HG02763 (cell line): Measurements from ENCODE around the gene MAPKBP1.
"Not testable (repeated sequence)": the region's sequence is repeated elsewhere in the genome, so short reads cannot be mapped to it uniquely, and the experiment has no call there.

Experiments
- ATAC-seq: cut with Tn5 transposase; IDR thresholded peaks from one replicate; pipeline ENCODE4 v1.9.1; 2021; ENCODE audit warnings: mild to moderate bottlenecking, moderate library complexity; ENCODE audit not compliant: unreplicated experiment

The MAPKBP1 gene, protein sequence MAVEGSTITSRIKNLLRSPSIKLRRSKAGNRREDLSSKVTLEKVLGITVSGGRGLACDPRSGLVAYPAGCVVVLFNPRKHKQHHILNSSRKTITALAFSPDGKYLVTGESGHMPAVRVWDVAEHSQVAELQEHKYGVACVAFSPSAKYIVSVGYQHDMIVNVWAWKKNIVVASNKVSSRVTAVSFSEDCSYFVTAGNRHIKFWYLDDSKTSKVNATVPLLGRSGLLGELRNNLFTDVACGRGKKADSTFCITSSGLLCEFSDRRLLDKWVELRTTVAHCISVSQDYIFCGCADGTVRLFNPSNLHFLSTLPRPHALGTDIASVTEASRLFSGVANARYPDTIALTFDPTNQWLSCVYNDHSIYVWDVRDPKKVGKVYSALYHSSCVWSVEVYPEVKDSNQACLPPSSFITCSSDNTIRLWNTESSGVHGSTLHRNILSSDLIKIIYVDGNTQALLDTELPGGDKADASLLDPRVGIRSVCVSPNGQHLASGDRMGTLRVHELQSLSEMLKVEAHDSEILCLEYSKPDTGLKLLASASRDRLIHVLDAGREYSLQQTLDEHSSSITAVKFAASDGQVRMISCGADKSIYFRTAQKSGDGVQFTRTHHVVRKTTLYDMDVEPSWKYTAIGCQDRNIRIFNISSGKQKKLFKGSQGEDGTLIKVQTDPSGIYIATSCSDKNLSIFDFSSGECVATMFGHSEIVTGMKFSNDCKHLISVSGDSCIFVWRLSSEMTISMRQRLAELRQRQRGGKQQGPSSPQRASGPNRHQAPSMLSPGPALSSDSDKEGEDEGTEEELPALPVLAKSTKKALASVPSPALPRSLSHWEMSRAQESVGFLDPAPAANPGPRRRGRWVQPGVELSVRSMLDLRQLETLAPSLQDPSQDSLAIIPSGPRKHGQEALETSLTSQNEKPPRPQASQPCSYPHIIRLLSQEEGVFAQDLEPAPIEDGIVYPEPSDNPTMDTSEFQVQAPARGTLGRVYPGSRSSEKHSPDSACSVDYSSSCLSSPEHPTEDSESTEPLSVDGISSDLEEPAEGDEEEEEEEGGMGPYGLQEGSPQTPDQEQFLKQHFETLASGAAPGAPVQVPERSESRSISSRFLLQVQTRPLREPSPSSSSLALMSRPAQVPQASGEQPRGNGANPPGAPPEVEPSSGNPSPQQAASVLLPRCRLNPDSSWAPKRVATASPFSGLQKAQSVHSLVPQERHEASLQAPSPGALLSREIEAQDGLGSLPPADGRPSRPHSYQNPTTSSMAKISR (N-terminal part only)

DNA sequence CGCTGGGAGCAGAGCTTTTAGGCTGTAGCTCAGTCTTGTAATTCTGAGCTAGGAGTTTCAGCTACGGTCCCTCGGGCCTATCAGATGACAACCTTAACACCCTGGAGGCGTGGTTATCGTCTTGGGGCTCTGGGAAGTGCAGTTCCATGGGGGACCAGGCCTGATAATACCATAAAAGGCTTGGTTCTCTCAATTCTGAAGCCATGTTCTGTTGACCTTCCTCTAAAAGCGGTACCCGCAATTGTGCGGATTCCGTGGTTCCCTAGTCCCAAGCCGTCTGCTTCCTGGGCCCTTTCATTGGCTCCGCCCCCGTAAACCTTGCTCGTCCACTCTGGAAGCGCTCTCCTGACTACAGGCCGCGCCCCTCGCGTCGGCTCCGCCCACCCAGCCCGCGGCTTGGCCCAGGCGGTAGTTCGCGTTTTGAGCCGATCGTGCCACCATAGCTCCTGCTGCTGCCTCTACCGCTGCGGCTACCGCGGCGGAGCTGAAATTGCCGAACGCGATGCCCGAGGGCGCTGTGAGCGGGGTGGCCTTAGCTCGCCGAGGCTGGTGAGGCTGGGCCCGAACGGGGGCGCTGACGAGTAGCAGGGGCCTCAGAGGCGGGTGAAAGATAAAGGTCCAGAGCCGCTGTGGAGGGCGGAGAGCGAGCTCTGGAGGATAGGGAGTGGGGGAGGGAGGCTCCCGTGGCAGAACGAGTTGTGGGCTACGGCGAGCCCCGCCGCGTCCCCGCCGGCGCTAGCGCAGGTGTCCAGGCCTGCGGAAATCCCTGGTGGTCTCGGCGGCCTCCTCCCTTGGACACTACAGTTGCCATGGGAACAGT is at the start of gene MAPKBP1:
Gene MAPKBP1, plus strand, starts transcription at position 423 of the 820 bp plus-strand sequence. CDS start 792 bp downstream, outside the sequence.
- ATAC-seq, result peak; percentile 86

DNA sequence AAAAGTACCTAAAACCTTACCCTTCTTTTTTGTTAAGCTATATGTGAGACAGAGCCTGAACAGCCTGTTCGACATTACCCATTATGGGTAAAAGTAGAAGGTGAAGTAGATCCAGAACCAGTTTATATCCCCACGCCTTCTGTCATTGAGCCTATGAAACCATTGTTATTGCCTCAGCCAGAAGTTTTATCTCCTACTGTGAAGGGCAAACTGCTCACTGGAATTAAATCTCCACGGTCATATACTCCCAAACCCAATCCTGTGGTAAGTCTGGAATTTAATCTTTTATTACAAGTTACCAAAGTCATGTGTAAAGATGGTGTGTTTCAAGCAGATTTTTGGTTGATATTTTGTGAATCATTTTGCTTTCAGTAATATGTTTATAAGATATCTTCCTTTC is 47.1 kb upstream of the MAPKBP1 start:
- no peak for ATAC-seq

DNA sequence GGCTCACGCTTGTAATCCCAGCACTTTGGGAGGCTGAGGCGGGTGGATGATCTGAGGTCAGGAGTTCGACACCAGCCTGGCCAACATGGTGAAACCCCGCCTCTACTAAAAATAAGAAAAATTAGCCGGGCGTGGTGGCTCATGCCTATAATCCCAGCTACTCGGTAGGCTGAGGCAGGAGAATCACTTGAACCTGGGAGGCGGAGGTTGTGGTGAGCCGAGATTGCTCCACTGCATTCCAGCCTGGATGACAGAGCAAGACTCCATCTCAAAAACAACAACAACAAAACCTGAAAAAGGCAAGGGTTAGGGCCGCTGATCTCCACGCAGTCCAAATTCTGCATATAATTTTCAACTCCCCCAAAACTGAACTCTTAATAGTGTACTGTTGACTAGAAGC is 46.2 kb upstream of the MAPKBP1 start:
- ATAC-seq, result not testable (repeated sequence)

DNA sequence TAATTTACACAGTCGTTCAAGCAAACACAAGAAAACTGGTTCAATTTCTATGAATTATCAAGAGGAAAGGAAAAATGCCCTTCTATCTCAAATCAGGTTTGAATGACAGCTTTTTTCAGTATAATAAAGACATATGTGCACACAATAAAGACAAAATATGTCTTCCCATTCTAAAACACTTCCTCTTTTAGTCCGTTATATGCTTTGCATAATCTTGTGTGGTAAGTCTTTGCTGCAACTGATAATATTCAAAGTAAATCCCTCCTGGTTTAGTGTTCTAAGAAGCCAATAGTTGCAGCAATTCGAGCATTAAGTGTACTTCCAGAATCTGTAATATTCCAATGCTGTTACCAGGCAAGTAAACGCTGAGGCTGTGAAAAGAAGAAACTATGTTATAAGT is 43.7 kb upstream of the MAPKBP1 start:
- no peak for ATAC-seq

DNA sequence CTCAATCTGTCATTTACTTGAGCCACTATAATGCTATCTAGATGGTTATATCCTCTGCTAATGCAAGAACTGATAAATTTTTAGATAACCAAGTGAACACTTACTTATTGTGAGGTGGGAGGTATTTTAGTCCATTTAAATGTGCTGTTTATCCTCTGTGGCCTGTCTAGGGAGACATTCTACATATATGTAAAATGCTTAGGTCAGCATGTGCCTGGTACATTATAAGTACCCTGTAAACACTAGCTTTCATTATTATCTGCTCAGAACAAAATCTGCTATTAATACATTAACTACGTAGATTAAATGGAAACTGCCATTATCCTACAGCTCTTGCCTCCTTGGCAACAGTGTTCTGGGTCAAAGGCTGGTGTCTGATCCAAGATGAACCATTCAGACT is 41.8 kb upstream of the MAPKBP1 start:
- no peak for ATAC-seq

DNA sequence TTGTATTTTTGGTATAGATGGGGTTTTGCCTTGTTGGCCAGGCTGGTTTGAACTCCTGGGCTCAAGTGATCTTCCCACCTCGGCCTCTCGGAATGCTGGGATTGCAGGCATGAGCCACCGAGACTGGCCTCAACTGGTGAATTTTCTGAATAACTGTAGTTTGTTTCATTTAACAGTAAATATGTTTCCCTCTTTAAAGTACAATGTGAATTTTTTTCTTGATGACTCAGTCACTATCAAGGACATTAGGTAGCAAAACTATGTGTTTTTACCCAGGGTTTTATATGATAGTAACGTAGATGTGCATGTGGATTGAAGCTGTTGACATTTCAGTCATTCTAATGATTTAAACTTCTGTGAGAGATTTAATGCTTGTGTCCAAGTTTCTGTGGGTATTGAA is 40.2 kb upstream of the MAPKBP1 start:
- ATAC-seq, result no peak

DNA sequence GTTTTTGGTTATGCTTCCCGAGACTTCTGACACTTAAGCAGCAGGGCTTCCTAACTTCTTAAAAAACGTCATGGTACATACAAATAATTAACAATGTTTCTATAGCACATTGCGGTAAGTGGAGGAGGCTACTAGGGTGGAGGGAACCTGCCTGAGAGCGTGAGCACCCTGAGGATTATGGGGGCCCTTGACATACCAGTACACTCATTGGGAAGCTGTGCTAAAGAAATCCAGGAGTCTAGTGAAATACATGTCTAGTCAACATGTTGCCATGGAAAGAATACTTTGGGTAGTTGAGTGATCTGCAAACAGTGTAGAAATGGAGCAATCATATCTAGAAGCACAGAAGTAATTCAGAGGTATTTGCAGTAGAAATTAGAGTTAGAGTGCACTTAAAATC is 39.2 kb upstream of the MAPKBP1 start:
- no peak for ATAC-seq

DNA sequence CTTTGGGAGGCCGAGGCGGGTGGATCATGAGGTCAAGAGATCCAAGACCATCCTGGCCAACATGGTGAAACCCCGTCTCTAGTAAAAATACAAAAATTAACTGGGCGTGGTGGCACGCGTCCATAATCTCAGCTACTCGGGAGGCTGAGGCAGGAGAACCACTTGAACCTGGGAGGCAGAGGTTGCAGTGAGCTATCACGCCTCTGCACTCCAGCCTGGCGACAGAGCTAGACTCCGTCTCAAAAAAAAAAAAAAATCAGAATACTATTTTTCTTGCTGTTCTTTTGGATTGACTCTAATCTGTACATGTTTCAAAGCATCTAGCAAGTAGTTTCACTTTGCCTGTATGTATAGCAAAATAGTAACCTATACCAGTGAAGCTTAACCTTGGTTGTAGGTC is 38.8 kb upstream of the MAPKBP1 start:
- not testable (repeated sequence) for ATAC-seq

DNA sequence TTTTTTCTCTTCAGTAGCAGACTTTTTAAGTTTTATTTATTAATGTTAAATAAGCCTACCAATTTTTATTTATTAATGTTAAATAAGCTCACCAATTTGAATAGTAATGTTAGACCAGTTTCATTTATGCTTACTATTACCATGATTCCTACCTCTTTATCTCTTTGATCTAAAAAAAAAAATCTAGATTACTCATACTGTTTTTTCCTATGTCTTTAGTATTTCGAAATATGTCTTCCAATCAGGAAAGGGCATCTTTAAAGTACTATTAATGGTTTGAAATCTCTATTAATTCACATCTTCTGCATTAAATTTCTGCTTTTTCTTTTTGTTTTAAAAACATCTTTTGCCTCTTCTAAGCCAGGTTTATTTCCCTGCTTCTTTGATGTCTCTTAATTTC is 27.5 kb upstream of the MAPKBP1 start:
- no peak for ATAC-seq

DNA sequence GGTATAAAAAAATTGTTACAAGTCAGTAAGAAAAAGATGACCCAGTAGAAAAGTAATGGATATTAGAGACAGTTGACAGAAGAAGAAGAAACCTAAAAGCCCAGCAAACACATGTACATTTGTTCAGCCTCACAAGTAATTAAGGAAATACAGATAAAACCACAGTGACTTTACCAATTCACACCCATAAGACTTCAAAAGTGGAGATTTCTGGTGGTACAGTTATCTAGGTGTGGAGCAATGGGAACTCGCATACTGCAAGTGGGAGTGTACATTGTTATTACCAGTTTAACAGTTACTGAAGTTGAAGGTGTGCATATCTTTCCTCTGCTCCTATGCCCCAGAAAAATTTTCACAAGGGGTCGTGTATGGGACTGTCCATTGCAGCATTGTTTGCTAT is 18.1 kb upstream of the MAPKBP1 start:
- no peak for ATAC-seq

DNA sequence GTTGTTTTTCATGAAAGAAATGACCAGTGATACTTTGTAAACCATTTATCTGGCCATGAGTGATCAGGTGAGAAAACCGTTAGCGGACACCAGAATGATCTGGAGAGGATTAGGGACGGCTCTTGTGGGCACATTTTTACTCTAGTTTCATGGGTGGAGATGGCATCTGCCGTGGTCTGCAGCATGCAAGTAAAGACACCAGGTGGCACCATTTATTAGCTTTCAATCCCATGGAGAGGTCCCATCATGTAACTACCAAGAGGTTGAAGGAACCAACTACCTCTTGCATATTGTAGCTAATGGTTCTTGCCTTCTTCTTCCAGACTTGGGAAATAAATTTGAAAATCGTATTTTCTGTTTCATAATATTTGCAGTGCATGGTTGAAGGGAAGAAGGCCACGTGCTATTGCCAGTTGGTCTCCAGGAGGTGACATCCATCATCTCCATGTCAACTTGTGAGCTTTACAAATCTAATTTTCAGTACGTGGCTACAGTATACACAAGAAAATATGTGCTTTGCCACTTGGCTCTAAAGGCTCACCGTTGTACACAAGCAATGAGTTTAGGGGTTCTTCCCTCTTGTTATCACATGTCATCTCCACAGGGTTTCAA is 1.5 kb upstream of the MAPKBP1 start:
- ATAC-seq, result no peak

DNA sequence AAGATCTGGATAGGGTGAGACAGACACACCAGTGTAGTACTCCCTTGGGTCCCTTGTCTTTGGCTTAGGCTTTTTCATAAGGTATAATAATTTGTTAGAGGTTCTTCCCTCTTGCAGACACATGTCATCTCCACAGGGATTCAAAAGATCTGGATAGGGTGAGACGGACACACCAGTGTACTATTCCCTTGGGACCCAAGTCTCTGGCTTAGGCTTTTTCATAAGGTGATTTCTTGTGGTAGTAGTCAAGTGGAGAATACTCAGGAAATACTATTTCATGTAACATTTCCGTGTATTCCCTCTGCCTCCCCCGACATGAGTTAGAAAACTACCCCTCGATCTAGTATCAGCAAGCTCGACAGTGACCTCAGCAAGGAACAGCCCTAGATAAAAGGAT is 954 bp upstream of the MAPKBP1 start:
- ATAC-seq, result no peak

DNA sequence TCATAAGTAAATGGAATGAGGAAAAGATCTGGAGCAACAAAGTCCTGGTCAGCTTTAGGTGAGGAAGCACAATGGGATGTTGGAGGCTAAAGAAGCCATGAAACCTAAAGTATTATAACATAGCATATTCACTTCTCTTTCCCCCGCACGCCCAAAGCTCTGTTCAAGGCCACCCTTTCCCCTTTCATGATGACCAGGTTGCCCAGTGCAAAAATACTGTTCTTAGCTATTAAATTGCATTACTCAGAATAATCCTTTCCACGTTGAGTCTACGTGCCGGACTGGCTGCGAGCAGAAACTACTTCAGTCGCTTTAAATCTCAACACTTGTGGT is 589 bp upstream of the MAPKBP1 start:
- no peak for ATAC-seq

DNA sequence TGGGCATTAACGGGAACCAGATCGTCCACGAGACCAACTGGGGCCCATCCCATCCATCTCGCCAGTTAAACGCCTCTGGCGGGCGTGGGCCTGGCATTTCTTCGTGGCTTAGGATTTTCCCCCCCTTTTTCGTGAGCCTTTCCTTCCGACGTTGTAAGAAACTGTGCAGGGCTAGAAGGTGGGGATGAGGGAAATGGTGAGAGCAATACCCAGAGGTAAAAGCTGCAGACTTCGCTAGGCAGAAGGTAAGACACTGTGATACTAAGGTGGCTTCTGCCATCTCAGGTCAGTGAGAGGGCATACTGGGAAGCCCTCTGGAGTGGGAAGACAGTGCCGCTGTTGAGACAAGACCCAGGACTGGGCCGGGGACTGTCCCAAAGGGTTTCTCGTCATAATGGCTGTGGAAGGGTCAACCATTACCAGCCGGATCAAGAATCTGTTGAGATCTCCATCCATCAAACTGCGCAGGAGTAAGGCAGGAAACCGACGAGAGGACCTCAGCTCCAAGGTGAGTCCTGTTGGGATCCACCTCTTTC is 666 bp downstream of the MAPKBP1 start:
- ATAC-seq, result no peak

DNA sequence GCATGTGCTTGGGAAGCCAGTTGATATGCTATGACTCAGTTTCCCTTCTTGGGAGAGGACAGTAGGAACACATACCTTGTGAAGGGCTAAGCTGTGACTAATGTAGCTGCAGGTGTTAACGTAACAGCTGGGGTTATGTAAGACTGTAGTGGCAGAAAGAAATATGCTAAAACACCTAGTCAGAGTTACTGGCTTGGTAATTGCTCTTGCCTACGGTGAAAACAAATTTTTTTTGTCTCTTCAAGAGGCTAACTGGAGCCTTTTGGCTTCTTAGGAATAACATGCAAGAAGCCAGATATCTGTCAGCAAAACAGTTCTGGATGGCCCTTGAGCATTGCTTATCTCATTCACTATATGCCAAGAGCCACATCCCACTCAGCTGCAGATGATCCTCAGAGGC is 1.4 kb downstream of the MAPKBP1 start:
- no peak for ATAC-seq

DNA sequence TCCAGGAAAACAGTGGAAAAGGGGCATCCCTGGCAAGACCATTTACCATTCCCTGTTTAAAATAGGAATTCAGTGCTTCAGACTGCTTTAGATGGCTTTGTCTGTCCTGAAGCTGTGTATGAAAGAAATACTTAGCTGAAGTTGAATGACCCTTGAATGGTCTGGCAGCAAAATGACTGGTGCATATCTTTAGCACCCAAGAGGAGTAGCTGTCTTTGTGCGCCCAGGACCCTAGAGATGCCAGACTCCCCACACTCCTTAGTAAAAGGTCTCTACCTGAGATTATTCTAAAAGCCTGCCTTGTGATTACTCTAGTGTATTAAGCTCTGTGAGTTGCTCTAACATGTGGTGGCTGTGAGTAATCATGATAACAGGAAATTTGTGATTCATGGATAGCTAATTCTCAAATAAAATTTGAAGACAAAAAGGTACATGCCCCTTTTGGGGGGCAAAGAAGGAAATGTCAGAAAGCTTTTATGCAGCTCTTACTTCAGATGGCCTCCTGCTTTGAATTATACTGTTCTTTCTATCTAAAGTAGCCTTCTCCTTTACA is 3.2 kb downstream of the MAPKBP1 start:
- ATAC-seq, result no peak

DNA sequence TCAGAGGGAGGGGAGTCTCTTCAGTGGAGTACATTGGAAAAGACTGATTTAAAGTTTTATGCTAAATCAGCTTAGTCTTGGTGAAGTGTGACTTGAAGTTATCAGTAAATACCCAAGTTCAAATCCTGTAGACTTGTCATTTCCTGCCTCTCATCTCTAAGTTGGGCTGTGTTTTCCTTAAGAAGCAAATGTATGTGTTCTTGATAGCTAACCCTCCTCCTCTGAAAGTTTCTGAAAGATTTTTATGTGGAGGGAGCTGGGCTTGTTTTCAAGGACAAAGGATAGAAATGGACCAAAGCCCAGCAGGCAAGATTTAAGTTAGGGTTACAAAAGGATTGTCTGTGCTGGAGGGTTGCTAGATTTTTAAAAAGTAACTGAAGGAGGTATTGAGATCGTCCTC is 4.2 kb downstream of the MAPKBP1 start:
- no peak for ATAC-seq

DNA sequence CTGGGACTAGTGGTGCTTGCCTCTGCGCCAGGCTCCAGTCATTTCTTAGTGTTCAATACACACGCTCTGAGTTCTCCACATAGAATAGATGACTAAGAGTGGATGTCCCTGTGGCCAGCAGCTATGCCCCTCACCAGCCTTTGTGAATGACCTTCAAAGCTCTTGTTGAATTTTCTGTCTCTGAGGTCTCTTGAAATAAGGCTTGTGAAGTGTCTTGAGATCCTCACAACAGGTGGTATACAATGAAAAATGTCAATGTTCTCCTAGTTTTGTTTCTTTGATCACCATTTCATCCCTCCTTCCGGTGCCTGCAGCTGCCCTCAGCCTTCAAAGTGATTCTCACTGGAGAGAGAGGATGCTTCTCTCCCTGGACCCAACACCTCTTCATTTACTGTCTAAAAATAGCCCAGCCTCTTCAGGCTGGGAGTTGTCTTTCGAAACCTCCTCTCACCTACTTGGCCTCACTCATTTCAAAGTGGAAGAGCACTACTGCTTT is 5.4 kb downstream of the MAPKBP1 start:
- ATAC-seq, result no peak

DNA sequence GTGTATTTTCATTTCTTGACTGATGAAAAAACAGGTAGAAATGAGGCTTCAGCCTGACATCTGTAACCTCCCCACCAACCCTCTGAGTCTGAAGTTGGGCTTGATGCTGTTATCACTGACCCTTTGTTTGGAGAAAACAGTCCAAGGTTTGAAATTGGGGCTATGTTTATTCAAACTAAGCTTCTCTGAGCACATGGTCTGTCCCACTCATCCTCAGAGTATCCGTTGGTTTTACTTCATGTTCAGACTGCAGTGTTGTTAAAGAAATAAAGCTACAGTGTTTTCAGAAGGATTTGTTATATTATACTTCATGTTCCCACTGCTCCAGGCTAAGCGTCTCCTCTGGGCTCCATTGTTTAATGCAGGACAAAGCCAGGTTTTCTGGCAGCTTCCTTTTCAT is 6.0 kb downstream of the MAPKBP1 start:
- no peak for ATAC-seq
